Right hindlimb (tissue), 1 donor: ENCODE data around the gene RELL1.
A peak's percentile ranks its signal among the peaks of the same experiment; 100 is the strongest.

Experiments used
- DNase-seq: peaks from one replicate; pipeline ENCODE4 v3.0.0-alpha.2; 2018

Gene RELL1, protein sequence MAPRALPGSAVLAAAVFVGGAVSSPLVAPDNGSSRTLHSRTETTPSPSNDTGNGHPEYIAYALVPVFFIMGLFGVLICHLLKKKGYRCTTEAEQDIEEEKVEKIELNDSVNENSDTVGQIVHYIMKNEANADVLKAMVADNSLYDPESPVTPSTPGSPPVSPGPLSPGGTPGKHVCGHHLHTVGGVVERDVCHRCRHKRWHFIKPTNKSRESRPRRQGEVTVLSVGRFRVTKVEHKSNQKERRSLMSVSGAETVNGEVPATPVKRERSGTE

DNA sequence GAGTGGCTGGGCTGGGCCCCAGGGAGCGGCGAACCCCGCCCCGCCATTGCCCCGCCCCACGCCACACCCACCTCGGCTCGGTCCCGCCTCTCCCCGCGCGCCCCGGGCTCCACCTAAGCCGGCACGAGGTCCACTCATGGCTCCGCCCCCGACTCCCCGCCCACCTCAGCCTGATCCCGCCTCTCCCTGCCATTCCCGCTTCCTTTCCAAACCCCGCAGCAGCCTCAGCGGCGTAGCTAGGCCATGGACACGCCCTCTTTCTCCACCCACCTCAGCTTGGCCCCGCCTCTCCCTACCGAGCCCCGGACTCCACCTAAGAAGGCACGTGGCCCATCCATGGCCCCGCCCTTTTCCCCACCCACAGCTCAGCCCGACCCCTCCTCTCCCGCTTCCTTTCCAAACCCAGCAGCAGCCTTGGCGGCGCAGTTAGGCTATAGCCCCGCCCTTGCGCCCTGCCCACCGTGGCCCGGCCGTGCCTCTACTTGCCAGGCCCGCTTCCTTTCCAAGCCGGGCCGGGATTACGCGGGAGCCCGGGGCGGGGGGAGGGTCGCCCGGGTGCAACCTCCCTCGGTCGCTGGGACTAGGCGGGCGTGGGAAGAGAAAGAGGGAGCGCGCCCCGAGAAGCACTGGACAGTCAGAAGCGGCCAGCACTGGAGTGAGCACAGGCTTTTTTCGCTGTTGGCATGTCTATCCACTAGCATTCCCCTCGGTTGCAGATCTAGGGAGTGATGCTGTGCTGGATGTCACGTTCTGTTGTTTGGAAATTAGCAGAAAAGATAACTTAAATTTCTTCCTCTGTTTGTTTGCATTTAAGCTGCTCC lies at the start of gene RELL1:
Gene RELL1 (minus strand): TSS at position 4 of the 821 bp plus-strand sequence. CDS start 89 bp downstream, outside the sequence.
- DNase-seq: peak; percentile 100

DNA sequence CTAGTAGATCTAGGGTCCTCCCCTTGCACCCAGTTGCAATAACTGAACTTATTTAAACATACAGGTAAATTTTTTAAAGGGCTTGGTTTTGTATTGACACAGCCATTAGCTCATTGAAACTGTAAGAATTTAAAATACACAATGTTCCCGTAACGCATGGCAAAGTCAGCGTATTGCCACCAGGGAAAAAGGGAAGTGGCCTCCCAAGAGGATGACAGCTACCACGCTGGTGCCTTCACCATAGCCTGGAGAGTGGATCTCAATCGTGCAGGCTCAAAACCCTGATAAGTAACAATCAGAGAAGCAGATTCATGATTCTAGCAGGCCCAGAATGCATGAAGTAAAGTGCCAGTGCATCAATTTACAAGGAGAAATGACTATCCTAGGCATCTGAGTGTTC lies 49.4 kb upstream of the RELL1 start:
- no peak for DNase-seq

DNA sequence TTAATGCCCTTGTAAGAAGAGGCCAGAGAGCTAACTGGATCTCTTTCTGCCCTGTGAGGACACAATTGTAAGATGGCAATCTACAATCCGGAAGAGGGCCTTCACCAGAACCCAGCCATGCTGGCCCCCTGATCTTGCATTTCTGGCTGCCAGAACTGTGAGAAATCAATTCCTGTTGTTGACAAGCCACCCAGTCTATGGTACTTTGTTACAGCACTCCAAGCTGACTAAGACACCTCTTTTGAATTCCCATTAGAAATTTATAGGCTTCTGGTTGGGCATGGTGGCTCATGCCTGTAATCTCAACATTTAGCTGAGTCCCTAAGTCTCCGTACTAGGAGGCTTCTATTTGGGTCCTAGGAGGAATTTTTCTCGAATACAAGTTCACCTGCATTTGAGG lies 48.8 kb upstream of the RELL1 start:
- no peak for DNase-seq

DNA sequence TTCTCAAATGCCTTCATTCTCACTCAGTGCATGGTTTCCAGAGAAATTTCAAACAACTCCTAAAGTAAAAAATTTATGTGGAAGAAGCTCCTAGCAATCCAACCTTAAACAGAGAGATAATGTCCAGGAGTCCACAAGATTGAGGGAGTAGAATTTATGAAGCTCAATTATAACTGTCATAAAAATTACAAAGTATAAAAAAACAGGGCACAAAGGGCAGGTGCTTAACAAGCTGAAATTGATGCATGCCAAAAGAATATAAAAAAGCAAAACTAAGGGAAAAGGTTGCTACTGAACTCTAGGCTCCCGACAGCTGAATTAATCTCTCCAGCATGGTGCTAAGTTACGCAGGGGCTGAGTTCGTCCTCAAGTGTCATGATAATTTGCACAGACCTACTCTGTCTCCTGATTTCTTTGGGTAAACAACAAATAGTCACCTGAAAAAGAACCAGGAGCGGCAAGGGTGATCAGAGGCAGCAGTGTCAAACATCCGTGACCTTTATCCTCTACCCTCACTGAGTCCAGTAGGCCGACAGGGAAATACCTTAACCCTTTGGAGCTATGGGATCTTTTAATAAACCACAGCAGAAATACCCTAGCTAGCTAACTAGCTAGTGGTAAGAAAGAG lies 47.2 kb upstream of the RELL1 start:
- no peak for DNase-seq

DNA sequence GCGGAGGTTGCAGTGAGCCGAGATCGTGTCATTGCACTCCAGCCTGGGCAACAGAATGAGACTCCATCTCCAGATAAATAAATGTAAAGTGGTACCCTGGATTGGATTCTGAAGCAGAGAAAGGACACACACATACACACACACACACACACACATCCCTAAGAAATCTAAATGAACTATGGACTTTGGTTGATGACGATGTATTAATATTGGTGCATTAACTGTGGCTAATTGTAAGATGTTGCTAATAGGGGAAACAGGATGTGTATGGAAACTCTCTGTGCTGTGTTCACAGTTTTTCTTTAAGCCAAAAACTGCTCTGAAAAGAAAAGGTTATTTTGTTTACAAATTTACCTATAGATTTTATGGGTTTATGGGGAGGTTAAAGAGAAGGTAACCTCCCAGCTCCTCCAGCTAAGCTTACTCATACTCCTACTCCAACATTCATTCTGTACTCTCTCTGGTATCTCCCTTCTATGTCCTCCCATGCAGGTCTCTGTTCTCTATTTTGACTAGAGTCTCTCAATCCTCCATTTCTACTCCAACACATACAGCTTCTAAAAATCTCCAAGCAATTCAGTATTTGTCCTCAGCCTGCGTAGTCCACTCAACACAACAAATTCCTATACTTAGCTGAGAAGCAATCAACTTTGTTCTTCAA lies 46.5 kb upstream of the RELL1 start:
- DNase-seq: no peak

- no peak for DNase-seq
Measured at GRCh38 chr4:37729649-37730004, 43.5 kb upstream of the RELL1 start.

GRCh38 chr4:37728064-37728463 lies 41.9 kb upstream of the RELL1 start:
- no peak for DNase-seq

- no peak for DNase-seq
Measured at GRCh38 chr4:37727635-37728034, 41.5 kb upstream of the RELL1 start.

DNA sequence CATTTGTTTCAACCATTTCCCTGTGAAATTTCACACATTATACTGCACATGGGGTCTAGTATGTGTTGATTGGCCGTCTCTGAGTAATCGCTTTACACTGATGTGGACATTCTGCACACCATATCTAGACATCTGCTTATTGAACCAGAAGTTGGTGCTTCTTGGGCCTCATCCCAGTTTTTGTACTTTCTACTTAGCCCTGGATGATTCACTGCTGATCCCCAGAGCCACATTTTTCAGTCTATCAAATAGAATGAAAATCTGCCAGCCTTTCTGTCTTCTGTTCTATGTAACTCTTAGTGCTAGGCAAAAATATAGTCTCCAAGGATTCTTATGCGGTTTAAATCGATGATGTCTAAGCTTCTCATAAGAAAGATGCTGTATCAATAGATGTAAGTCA lies 40.5 kb upstream of the RELL1 start:
- no peak for DNase-seq

- no peak for DNase-seq
Measured at GRCh38 chr4:37725718-37726117, 39.5 kb upstream of the RELL1 start.

DNA sequence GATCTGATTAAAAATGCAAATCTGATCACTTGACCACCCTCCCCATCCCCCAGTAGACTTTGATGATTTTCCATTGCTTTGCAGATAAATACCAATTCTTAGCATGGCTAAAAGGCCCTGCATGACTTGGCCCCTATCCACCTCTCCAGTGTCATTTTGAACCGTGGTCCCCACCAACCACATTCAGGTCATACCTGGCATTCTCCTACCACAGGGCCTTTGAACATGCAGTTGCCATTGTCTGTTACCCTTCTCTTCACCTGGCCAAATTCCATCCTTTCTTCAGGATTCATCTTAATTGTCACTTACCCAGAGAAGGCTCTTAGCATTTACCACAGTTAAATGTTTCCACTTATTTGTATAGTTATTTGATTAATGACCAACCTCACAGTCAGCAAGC lies 36.9 kb upstream of the RELL1 start:
- DNase-seq: no peak

- no peak for DNase-seq
Measured at GRCh38 chr4:37721995-37722638, 35.9 kb upstream of the RELL1 start.

DNA sequence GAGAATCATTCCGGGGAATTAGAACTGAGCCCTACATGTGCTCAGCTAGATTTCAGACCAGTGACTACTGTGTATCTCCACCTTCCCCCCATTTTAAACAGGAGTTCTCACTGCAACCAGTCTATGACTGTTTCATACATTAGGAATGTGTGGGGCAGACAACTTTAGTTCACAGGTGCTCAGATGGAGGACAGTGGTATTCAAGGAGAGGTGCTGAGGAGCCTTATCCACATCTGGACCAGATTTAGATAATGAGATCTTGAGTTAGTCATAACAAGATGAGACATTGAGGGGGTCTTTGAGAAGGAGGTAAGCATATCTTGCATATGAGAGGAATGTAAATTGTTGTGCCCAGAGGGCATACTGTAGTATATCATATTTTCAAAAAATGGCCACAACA lies 32.8 kb upstream of the RELL1 start:
- DNase-seq: no peak

DNA sequence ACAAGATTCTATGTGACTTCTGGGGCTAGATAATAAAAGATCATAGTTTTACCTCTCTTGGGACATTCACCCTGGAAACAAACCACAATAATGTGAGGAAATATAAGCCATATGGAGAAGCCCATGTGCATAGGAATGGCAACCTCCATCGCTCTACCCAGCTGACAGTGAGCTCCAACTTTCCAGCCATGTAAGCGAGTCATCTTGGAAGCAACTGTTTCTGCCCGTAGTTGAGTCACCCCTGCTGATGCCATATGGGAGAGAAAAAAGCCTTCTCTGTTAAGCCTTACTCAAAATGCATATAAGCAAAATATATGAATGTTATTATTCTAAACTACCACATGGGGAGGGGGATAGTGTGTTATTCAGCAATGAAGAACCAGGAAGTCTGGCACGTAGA lies 31.4 kb upstream of the RELL1 start:
- no peak for DNase-seq

GRCh38 chr4:37715889-37716402 lies 29.8 kb upstream of the RELL1 start:
- DNase-seq: no peak

DNA sequence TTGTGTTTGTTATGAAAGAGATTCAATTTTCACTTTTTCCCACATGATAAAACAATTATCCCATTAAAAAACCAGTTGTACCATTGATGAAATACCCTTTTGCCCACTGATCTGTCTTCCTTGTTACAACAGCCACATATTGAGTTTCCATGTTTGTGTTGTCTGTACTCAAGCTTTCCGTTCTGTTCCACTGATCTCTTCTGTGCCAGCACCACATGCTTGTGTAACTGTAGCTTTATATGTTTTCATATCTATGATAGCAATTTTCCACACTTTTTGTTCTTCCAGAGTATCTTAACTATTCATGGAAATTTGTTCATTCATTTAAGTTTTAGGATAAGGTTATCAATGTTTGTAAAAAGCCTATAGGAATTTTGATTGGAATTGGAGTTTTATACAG lies 24.3 kb upstream of the RELL1 start:
- no peak for DNase-seq

- DNase-seq: no peak
Measured at GRCh38 chr4:37706032-37706431, 19.9 kb upstream of the RELL1 start.

GRCh38 chr4:37705571-37705970 lies 19.4 kb upstream of the RELL1 start:
- DNase-seq: no peak

DNA sequence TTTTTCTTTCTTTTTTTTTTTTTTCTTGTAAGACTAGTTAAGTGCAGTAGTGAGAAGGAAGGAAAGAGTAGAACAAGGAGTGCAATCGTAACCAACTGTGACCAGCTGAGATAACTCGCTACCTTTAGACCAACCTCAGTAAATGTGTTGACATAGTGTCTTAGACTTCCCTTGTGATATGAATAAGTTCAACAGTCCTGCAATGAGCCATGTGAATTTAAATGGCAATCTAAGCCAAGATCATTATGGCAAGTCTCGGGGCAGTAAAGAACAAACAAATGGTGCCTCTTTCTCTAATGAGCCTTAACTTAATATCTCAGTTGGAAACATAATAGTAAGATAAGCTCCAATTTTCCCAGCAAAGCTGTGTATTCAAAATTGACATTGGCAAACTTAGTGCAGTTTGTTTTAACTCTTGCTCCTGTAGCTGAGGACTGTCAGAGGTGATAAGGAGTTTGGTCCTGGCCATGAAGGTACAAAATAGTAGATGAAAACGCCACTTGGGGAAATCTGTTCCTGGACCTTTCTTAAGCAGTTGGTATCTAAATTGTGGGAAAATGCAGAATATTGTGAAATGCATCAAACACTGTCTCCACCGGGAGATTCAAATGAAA lies 13.8 kb upstream of the RELL1 start:
- no peak for DNase-seq

- no peak for DNase-seq
Measured at GRCh38 chr4:37697566-37697965, 11.4 kb upstream of the RELL1 start.

DNA sequence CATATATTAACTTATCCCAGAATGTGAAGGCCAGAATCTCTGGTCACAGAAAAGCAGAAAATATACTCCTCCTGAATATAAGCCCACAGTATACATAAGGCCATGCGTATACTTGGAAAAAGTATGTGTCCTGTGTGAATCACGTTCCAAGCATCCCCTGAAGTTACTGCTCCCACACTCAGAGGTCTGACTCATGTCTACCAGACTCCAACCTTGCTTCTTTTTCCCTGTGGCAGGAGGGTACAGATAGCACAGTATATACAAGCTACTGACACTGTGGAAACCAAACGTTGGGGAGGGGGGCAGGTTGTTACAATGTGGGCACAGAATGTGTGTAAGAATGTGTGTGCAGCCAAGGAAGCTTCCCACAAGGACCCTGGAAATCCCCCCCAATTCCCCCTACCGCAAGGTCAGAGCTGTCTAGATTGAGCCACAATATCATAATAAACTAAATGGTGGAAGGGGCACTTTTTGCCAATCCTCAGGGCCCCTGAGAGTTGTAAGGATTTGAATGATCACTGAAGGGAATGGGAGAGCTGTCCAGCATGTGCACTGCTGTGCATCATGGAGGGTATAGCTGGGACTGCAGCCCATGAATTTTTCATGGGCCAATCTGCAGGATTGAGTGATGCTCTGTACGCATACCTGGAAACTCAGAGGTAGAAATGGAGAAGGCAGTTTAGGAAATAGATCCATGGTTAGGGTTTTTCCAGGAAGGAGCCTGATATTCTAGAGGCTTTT lies 7.4 kb upstream of the RELL1 start:
- no peak for DNase-seq

- DNase-seq: no peak
Measured at GRCh38 chr4:37693030-37693429, 6.9 kb upstream of the RELL1 start.
